HG03039 (cell line): ENCODE data around the gene LMTK3.

ENCODE experiments used
- ATAC-seq: cut with Tn5 transposase; IDR thresholded peaks from one replicate; pipeline ENCODE4 v1.9.1; 2021; ENCODE audit warnings: mild to moderate bottlenecking, moderate library complexity; ENCODE audit not compliant: unreplicated experiment

Gene LMTK3

GRCh38 chr19:48511800-48512503 lies at the start of gene LMTK3:
Gene LMTK3, minus strand, starts transcription at chr19:48511835. Its CDS starts 259 bp downstream, at chr19:48511576.
- no peak for ATAC-seq

GRCh38 chr19:48561412-48561811 lies 49.8 kb upstream of the LMTK3 start:
- no peak for ATAC-seq

DNA sequence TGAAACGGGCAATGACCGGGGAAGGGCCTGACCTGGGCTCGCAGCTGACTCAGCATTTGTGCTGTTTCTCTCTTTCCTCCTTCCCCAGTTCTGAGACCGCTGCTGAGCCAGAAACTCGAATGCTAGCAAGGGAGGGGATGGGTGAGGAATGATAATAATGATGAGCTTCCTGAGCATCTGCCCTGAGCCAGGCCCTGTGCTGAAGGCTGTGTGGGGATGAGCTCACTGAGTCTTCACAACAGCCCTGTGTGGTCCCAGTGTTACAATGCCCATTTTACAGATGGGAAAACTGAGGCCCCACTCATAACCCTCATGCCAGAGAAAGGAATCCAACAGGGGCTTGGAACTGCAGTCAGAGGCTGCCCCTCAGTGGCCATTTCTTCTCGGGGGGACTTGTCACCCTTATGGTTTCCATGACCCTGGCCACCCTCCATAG lies 48.5 kb upstream of the LMTK3 start:
- ATAC-seq: no peak

- ATAC-seq: no peak
Observed at GRCh38 chr19:48558018-48558684, 46.5 kb upstream of the LMTK3 start.

DNA sequence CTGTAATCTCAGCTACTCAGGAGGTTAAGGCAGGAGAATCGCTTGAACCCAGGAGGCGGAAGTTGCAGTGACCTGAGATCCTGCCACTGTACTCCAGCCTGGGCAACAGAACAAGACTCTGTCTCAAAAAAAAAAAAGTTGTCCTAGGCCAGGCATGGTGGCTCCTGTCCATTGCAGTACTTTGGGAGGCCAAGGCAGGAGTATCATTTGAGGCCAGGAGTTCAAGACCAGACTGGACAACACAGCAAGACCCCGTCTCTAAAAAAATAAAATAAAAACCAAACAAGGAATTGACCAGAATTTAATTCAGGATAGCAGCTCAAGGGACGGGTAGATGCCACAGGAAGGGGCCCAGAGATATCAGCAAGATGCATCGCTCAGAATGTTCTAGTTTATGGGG lies 45.2 kb upstream of the LMTK3 start:
- ATAC-seq: no peak

DNA sequence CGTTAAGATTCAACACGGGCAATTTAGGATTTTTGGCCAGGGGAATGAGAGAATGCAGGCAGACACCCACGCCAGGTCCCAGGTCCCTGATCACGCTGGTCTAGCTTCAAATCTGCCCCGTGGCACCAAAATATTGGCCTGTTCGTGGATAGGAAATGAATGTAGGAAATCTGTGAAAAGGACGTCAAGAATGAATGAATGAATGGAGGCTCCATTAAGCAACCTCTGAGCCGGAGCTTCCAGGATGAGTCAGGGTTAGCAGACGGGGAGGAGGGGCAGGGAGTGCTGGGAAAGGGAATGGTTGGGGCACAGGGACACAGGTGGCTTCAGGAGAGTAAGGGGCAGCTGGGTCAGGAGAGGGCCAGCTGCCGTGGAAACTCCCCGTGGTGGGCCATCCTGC lies 44.5 kb upstream of the LMTK3 start:
- no peak for ATAC-seq

- no peak for ATAC-seq
Observed at GRCh38 chr19:48554385-48555091, 42.9 kb upstream of the LMTK3 start.

DNA sequence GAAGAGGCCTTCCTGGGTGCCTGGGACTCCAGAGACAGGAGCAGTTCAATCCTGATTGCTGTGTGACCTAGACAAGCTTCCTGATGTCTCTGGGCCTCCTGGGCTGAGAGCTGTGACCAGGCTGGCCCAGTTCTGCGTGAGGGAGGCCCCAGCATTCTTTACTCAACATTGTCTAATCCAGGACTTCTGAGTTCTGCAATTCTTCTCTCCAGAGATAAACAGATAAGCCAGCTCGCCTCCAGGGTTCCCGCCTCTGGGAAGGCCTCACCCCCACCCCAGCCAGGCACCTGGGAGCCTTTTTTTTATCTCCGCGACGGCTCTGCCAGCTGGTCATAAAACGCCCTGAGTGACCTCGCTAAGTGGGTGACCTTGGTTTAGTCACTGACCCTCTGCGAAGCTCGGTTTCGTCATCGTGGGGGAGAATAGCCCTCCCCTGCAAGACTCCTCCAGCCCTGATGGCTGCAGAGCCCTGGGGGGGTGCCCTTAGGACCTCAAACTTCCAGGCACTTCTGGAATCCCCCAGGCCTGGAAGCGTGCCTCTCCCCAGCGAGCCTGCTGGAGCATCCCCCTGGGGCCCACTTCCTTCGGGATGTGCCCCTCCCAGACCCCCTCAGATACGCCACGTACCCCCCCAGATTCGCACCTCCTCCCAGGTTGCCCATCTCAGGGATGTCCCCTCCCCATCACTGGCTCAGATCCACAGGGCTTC lies 42.2 kb upstream of the LMTK3 start:
- ATAC-seq: no peak

DNA sequence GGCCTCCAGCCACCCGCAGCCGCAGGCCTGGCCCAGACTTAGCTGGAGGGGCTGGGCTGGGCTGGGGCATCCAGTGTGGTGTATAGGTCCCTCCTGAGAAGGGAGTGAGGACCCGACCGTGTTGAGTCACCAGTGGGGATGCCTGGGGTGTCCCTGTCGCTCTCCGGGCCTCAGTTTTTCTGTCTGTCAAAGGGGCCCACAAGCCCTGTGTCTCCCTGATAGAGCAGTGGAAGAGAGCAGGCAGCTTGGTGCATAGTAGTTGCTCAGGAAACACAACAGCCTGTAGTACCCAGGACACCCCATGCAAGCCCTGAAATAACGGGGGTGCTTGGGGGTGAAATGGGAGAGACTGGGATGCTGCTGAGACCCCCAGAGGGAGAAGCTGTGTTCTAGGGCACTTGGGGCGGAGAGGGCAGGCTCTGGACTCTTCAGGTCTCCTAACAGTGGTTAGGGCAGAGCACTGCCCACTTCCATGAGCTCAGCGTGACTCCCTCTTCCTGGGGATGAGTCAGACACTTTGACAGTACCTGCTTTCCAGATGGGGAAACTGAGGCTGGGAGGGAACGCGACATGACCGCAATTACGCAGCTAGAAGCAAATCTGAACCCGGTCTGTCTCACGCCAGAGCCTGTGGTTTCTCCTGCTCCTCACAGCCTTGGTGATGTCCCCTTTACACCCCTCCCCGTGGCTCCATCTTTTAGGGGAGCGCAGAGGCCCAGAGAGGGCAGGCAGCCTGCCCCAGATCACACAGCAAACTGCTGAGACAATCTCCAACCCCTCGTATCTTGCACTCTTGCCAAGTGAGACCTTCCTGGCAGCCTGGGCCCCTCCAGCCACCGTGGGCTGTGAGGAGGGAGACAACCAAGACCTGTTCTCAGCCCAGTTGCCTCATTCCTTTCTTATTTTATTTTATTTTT lies 41.0 kb upstream of the LMTK3 start:
- no peak for ATAC-seq

GRCh38 chr19:48551437-48552302 lies 40.0 kb upstream of the LMTK3 start, which contains the start of gene SULT2B1:
Gene SULT2B1, plus strand, starts transcription at chr19:48552172. Its CDS starts 81 bp downstream, at chr19:48552253.
- no peak for ATAC-seq

- no peak for ATAC-seq
Observed at GRCh38 chr19:48549380-48549779, 37.7 kb upstream of the LMTK3 start.

DNA sequence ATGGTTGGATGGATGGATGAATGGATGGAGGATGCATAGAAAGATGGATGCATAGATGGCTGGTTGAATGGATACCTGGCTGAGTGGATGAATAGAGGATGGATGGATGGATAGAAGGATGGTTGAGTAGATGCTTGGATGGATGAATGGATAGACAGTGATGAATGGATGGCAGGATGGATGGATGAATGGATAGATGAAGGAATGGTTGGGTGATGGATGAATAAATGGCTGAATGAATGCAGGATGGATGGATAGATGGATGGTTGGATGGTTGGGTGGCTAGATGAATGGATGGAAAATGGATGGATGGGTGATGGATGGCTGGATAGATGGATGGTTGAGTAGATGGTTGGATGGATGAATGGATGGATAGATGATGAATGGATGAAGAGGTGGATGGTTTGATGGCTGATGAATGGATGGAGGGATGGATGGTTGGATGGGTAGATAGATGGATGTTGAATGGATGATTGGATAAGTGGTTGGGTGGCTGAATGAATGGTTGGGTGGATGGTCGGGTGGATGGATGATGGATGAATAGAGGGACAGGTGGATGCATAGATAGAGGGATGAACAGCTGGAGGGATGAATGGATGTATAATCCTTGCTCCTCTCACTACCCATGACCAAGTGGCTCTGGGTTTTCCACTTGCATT lies 36.7 kb upstream of the LMTK3 start:
- no peak for ATAC-seq

DNA sequence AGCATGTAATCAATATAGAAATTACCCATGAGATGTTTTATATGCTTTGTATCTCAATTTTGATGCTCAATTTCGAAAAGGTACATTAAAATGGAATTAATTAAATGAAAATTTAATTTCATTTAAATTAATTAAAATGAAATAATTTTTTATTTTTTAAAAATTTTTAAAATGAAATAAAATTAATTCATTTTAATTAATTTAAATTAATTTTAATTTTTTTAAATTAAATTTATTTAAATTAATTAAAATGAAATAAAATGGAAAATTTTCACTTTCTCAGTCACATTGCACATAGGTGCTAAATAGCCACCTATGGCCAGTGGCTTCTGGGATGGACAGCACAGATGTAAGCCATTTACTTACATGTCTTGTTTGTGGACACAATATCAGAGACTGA lies 36.1 kb upstream of the LMTK3 start:
- ATAC-seq: no peak

DNA sequence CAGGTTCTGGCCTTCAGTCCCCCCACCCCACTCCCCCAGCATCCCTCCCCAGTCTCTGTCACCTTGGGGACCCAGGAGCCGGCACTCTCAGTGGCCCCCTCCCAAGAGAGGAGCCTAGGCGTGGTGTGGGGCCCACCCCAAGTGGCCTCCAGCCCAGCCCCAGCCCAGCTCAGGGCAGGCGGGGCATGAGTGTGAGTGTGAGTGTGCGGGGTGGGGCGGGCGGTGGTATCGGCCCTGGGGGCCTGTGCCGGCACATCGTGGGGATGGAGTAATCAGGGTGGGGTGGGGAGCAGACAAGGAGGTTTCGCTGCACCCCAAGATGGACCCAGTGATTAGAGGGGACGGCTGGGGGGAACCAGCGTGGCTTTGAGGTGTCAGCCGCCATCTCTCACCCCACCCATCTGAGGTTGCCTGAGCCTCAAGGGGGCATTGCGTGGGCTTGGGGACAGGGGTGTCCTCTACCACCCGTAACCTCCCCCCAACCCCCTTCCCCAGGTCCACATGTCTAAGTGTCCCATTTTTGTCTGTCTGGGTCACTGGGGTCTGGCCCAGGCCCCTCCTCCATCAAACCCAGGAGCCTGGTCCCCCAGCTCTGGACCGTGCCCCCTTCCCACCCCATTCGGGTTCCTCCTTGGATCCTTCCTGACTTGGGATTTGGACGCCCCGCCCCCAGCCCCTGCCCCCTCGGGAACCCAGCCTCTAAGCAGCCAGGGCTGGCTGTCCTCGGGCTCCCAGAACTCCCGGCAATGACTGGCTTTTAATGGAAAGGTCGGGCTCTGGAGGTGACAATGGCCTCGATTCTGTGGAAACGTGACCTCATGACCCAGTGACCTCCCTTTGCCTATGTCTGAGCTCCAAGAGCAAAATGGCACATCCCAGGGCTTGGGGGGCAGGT lies 33.5 kb upstream of the LMTK3 start:
- ATAC-seq: no peak

DNA sequence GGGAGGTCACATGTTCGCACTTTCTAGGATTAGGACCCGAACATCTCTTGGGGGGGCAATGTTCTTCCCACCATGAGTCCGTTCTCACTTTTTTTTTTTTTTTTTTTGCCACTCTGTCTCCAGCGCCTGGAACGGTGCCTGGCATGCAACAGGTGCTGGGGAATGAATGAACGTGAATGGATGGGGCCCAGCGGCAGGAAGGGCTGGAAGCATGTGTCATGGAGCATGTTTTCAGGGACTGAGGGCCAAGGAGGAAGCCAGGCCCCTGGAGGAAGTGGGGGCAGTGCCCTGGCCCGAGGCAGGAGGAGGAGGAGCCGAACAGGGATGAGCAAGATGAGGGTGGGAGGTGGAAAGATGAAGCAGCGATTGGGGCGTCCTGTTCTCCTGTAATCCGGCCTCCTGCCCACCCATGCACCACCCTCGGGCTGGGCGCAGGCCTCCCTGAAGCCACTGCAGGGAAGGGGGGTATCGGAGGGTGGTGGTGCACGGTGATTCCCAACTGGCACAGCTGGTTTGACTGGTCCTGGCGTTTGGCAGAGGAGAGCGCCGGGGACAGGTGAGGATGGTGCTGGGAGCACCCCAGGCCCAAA lies 31.6 kb upstream of the LMTK3 start:
- no peak for ATAC-seq

DNA sequence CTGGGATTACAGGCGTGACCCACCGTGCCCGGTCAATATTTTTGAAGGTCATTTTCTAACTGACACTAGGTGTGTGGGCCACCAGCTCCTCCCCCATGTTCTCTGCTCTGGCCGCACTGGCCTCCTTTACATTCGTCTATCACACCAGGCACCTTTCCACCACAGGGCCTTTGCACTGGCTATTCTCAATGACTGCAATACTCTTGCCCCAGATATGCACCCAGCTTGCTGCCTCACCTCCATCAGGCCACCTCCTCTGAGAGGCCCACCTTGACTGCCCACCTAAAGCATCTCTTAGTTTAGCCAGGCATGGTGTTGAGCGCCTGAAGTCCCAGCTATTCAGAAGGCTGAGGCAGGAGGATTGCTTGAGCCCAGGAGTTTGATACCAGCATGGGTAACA lies 30.2 kb upstream of the LMTK3 start:
- ATAC-seq: no peak

- no peak for ATAC-seq
Observed at GRCh38 chr19:48540110-48540509, 28.5 kb upstream of the LMTK3 start.
